SK-N-SH treated with all-trans-retinoic acid at 6 μM for 48 hours (cell line): ENCODE data around the gene ZNF442.
"Not testable (repeated sequence)": the region's sequence is repeated elsewhere in the genome, so short reads cannot be mapped to it uniquely, and the experiment has no call there.

Experiments used
- ZC3H10 ChIP-seq: fragments of 250-450 bp; sonication (Bioruptor Pico); IDR thresholded peaks from 2 replicates; pipeline ENCODE4 v1.5.1; 2021; ENCODE audit warnings: mild to moderate bottlenecking, moderate library complexity
- ZFP30 ChIP-seq: fragments of 450-650 bp; formaldehyde crosslinking; IDR thresholded peaks from 2 replicates; pipeline ENCODE4 v1.5.0; 2022; ENCODE audit warnings: mild to moderate bottlenecking, moderate library complexity

- TF ChIP-seq ZFP30; ZC3H10 (CRISPR knock-in tag): not testable (repeated sequence)
Observed at GRCh38 chr19:12391148-12391547, 25.7 kb upstream of the ZNF442 start.
